HG03342 (cell line): ENCODE results near the gene HAPLN3.
A peak's percentile ranks its signal among the peaks of the same experiment; 100 is the strongest.
"Not testable (repeated sequence)": the region's sequence is repeated elsewhere in the genome, so short reads cannot be mapped to it uniquely, and the experiment has no call there.

Experiments
- ATAC-seq: cut with Tn5 transposase; IDR thresholded peaks from one replicate; pipeline ENCODE4 v1.9.1; 2021; ENCODE audit warnings: mild to moderate bottlenecking, moderate library complexity; ENCODE audit not compliant: unreplicated experiment

Gene HAPLN3

GRCh38 chr15:88894819-88895767, at the start of gene HAPLN3:
Gene HAPLN3 (minus strand): TSS chr15:88895544. CDS start chr15:88887298, 8,246 bp downstream.
- ATAC-seq, result peak; percentile 44

- no peak for ATAC-seq
Measured at GRCh38 chr15:88940110-88940675, 44.8 kb upstream of the HAPLN3 start.

GRCh38 chr15:88939486-88939806, 44.1 kb upstream of the HAPLN3 start:
- ATAC-seq, result no peak

- ATAC-seq, result no peak
Measured at GRCh38 chr15:88938802-88939485, 43.6 kb upstream of the HAPLN3 start.

GRCh38 chr15:88934449-88934848, 39.1 kb upstream of the HAPLN3 start:
- ATAC-seq, result not testable (repeated sequence)

GRCh38 chr15:88932875-88933330, 37.6 kb upstream of the HAPLN3 start:
- ATAC-seq, result no peak

GRCh38 chr15:88932271-88932874, 37.0 kb upstream of the HAPLN3 start:
- no peak for ATAC-seq

GRCh38 chr15:88930579-88930978, 35.2 kb upstream of the HAPLN3 start:
- ATAC-seq, result no peak

GRCh38 chr15:88929358-88930098, 34.2 kb upstream of the HAPLN3 start:
- ATAC-seq, result not testable (repeated sequence)

GRCh38 chr15:88928192-88928591, 32.8 kb upstream of the HAPLN3 start:
- not testable (repeated sequence) for ATAC-seq

- ATAC-seq, result not testable (repeated sequence)
Measured at GRCh38 chr15:88925648-88926047, 30.3 kb upstream of the HAPLN3 start.

GRCh38 chr15:88920892-88921435, 25.6 kb upstream of the HAPLN3 start:
- ATAC-seq, result peak; percentile 82

- no peak for ATAC-seq
Measured at GRCh38 chr15:88920186-88920891, 25.0 kb upstream of the HAPLN3 start.

- ATAC-seq, result peak; percentile 60
Measured at GRCh38 chr15:88918738-88919137, 23.4 kb upstream of the HAPLN3 start.

- ATAC-seq, result no peak
Measured at GRCh38 chr15:88917760-88918159, 22.4 kb upstream of the HAPLN3 start.

GRCh38 chr15:88915354-88915753, 20.0 kb upstream of the HAPLN3 start:
- ATAC-seq, result no peak

- no peak for ATAC-seq
Measured at GRCh38 chr15:88913850-88914169, 18.5 kb upstream of the HAPLN3 start.

- peak; percentile 79 for ATAC-seq
Measured at GRCh38 chr15:88913017-88913849, 17.9 kb upstream of the HAPLN3 start, which contains the start of gene MFGE8. Gene MFGE8 (minus strand): TSS chr15:88913379. CDS start chr15:88913319, 60 bp downstream.

GRCh38 chr15:88912500-88912921, 17.2 kb upstream of the HAPLN3 start:
- ATAC-seq, result no peak
